GM12878 (cell line): ENCODE measurements around the gene IGFALS. TPM values are rescaled to one million over a fixed set of nuclear protein-coding genes. Genes with fewer than 3 reads are reported as not detected.

Experiments used
- ATAC-seq: fragments of 200-7000 bp; cut with Tn5 transposase; 3 replicates; pipeline ENCODE4 v1.9.1; 2020; ENCODE audit warnings: mild to moderate bottlenecking, moderate library complexity
- BruUV-seq: library from RNA; stranded (reverse); fragments of 400-500 nt; replicated peaks from 2 replicates; lab custom pipeline; 2021; lab: Mats Ljungman, UMichigan
- CTCF ChIA-PET: fragments of 300-600 bp; sonication (Branson Sonifier 250); formaldehyde crosslinking; extraction: SDS; loops from one replicate; lab custom pipeline; 2021; ENCODE audit warnings: inconsistent platforms; lab: Yijun Ruan, JAX
- POLR2A ChIA-PET: fragments of 350-600 bp; formaldehyde crosslinking; extraction: SDS; loops from one replicate; lab custom pipeline; 2021; ENCODE audit warnings: inconsistent platforms; lab: Charles Lee
- RAD21 ChIA-PET: fragments of 300-600 bp; sonication (Branson Sonifier 250); formaldehyde crosslinking; loops from one replicate; lab custom pipeline; 2023; ENCODE audit warnings: antibody characterized with exemption; ENCODE audit not compliant: unreplicated experiment; lab: Charles Lee
- SMC1A ChIA-PET: fragments of 300-600 bp; sonication (Branson Sonifier 250); formaldehyde crosslinking; loops from one replicate; lab custom pipeline; 2023; ENCODE audit not compliant: unreplicated experiment, uncharacterized antibody; lab: Charles Lee
- DNase-seq: peaks from one replicate; pipeline ENCODE4 v3.0.0-alpha.2; 2011; ENCODE audit warnings: low read depth, low spot score
- FAIRE-seq: peaks from 3 replicates; lab custom pipeline; 2011; peaks lifted over from hg19 to GRCh38; lab: Jason Lieb, UNC
- H2AFZ ChIP-seq: 2 replicates; pipeline ENCODE4 v1.6.0; 2011; ENCODE audit warnings: low read depth, low read length, control low read depth; ENCODE audit not compliant: control insufficient read depth
- H3K27ac ChIP-seq: 2 replicates; pipeline ENCODE4 v1.5.1; 2011; ENCODE audit warnings: control low read depth; ENCODE audit not compliant: control insufficient read depth, insufficient read depth
- H3K27me3 ChIP-seq, 2 experiments: replicated peaks in 1 of 2; 2 replicates each; pipeline versions ENCODE4 v1.6.0 to v1.6.1; 2011; ENCODE audit warnings: low read length in 1 of 2; ENCODE audit not compliant: control insufficient read depth in 2 of 2, insufficient read depth in 2 of 2
- H3K36me3 ChIP-seq, 2 experiments: 2 replicates each; pipeline ENCODE4 v1.5.1; 2011; ENCODE audit warnings: low read length in 1 of 2; ENCODE audit not compliant: control insufficient read depth in 2 of 2, insufficient read depth in 2 of 2
- H3K4me1 ChIP-seq: 2 replicates; pipeline ENCODE4 v1.6.1; 2011; ENCODE audit warnings: mild to moderate bottlenecking, low read length, moderate library complexity, mixed read lengths; ENCODE audit not compliant: control insufficient read depth, insufficient read depth
- H3K4me2 ChIP-seq: 2 replicates; pipeline ENCODE4 v1.6.0; 2011; ENCODE audit warnings: control low read depth; ENCODE audit not compliant: control insufficient read depth, insufficient read depth
- H3K4me3 ChIP-seq: fragments of 200-600 bp; sonication (generic); 2 replicates; pipeline ENCODE4 v1.5.1; 2016
- H3K79me2 ChIP-seq: 2 replicates; pipeline ENCODE4 v1.6.0; 2011; ENCODE audit warnings: low read length; ENCODE audit not compliant: control insufficient read depth, insufficient read depth
- H3K9ac ChIP-seq: 2 replicates; pipeline ENCODE4 v1.8.0; 2011; ENCODE audit warnings: low read length, control low read depth, mixed read lengths; ENCODE audit not compliant: control insufficient read depth, insufficient read depth
- H3K9me3 ChIP-seq: replicated peaks from 3 replicates; pipeline ENCODE4 v1.5.1; 2011; ENCODE audit warnings: mild to moderate bottlenecking, low read length; ENCODE audit not compliant: control insufficient read depth, insufficient read depth
- H4K20me1 ChIP-seq: 2 replicates; pipeline ENCODE4 v1.6.0; 2011; ENCODE audit not compliant: control insufficient read depth, insufficient read depth
- IKZF2 ChIP-seq, 2 experiments: fragments of 450-650 bp; IDR thresholded peaks; 2 replicates each; pipeline ENCODE4 v1.6.1; 2017; ENCODE audit warnings: mild to moderate bottlenecking in 2 of 2, moderate library complexity in 2 of 2
- WGBS: methylation state at CpG from one replicate; pipeline ENCODE4 v1.1.6; 2016; ENCODE audit warnings: low lambda C conversion rate; ENCODE audit not compliant: insufficient replicate concordance, insufficient coverage; ENCODE audit errors: missing lambda C conversion rate; 5-methylcytosine and 5-hydroxymethylcytosine counted together
- in situ Hi-C: fragments of 300-500 bp; cut with MboI; formaldehyde crosslinking; loops from 9 replicates; pipeline ENCODE4 v1.14.3; 2018; ENCODE audit warnings: mixed read lengths
- intact Hi-C: fragments of 100-400 bp; cut with micrococcal nuclease; formaldehyde crosslinking; loops from one replicate; pipeline ENCODE4 v1.14.2; 2022; ENCODE audit not compliant: unreplicated experiment
- polyA plus RNA-seq, 11 experiments: library from polyadenylated mRNA; depleted of rRNA in 4 of 11; unstranded in 6 of 11; stranded (reverse) in 5 of 11; fragments of >200 nt; fragmentation: Nextera tagmentation in 4 of 11; fragmentation: Illumina TruSeq in 1 of 11; extraction: Ambion mirVana in 4 of 11; extraction: Trizol in 1 of 11; gene quantifications; 1 replicate in 1 of 11; 2 replicates in 10 of 11; pipeline versions ENCODE4 v1.2.1 to v1.2.3, GENCODE V29; 2011 to 2016; ENCODE audit warnings: inconsistent platforms in 2 of 11, missing spikeins in 2 of 11, low read depth in 1 of 11
- total RNA-seq, 4 experiments: library from RNA; depleted of rRNA in 3 of 4; stranded (reverse); fragments of >200 nt in 3 of 4; fragmentation: Illumina TruSeq in 1 of 4; extraction: Trizol in 1 of 4; gene quantifications; 2 replicates each; pipeline versions ENCODE4 v1.2.1 to v1.2.3, GENCODE V29; 2013 to 2021
- TF ChIP-seq, protein P1 (sequence below): fragments of 450-650 bp; IDR thresholded peaks from 2 replicates; pipeline ENCODE4 v1.6.1; 2014; ENCODE audit warnings: mild to moderate bottlenecking

Gene IGFALS
- total and polyA plus RNA-seq, 10 of the 15 experiments (the other 5 are each of a cell fraction or from before 2014, with no cell fraction given) = 0.04 to 0.11 TPM; not detected in 8

DNA sequence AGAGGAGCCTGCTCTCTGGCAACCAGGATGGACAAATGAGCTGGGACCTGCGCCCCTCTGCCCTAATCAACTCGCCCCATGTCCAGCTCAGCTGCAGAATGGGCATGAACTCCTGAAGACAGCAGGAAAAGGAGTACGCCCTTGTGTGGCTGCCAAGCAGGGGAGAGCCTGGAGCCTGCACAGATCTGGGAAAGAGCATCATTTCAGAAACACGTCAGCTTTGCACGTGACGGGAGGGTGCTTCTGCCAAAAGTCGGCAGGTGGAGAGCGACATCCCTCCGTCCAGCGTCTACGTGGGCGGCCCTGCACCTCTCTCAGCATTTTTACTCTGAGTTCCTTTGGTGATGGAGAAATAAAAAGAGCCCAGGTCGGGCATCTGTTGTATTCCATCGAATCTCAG is 40.7 kb downstream of the IGFALS start (continued):
- TF ChIP-seq, protein P1, sequence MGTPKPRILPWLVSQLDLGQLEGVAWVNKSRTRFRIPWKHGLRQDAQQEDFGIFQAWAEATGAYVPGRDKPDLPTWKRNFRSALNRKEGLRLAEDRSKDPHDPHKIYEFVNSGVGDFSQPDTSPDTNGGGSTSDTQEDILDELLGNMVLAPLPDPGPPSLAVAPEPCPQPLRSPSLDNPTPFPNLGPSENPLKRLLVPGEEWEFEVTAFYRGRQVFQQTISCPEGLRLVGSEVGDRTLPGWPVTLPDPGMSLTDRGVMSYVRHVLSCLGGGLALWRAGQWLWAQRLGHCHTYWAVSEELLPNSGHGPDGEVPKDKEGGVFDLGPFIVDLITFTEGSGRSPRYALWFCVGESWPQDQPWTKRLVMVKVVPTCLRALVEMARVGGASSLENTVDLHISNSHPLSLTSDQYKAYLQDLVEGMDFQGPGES = no peak

DNA sequence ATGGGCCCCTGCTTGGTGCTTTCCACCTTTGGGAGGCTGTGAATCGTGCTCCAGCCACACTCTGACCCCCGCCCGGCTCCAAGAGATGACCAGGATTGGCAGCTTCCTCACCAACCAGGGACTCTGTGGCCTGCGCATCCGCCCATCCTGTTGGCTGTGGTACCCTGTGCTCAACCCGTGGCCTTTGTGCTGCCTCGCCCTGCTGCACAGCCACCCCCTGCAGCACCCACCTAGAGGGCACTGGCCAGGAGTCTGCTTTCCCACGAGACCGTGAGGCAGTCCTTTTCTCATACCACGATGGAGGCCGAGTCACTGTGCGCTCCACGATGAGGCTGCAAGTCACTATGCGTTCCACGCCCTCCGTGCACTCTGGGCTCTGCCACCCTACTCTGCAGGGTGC is 41.6 kb downstream of the IGFALS start:
- DNase-seq = no peak
- ATAC-seq = no peak
- Histone ChIP-seq H3K27ac (no peak overlapping the region), H2AFZ (no peak overlapping the region), H3K27me3 (no peaks in the 10 kb centered on the region), H3K4me3 (no peak overlapping the region), H3K4me1 (no peaks in the 10 kb centered on the region), H3K36me3 (peaks cover 7 to 9% of the 10 kb centered on the region in 2 experiments), H3K9ac (no peak overlapping the region), H3K79me2 (no peaks in the 10 kb centered on the region), H4K20me1 (no peaks in the 10 kb centered on the region), H3K4me2 (no peak overlapping the region), H3K9me3 (no peaks in the 10 kb centered on the region)
- FAIRE-seq = no peak
- in situ Hi-C loops (no loop called here), intact Hi-C loops (no loop called here)
- SMC1A ChIA-PET = no interaction called here
- RAD21 ChIA-PET = no interaction called here
- BruUV-seq = no TSS peak
- 97% methylated on average over 16 of the region's 16 CpGs for WGBS
- CTCF ChIA-PET = no interaction called here
- POLR2A ChIA-PET = no interaction called here
- TF ChIP-seq IKZF2 (IDR thresholded peaks at IDR 0.05) = no peak
